Measurements from ENCODE around the gene SLC26A4. TPM values are rescaled to one million over a fixed set of nuclear protein-coding genes. Genes with fewer than 3 reads are reported as not detected.

SLC26A4 gene
- total RNA-seq, 1 experiment from 2014 or later = 0.09 TPM

- Mint-ChIP-seq H3K36me3 (ENCODE audit: insufficient read depth, unreplicated experiment) (no peaks in the 10 kb centered on the region), H3K9me3 (ENCODE audit: low read depth, unreplicated experiment) (no peaks in the 10 kb centered on the region), H3K4me1 (ENCODE audit: low read depth, unreplicated experiment) (no peaks in the 10 kb centered on the region), H3K4me3 (ENCODE audit: low read depth, unreplicated experiment) (no peak overlapping the region), H3K27ac (ENCODE audit: unreplicated experiment) (no peak overlapping the region), H3K27me3 (ENCODE audit: unreplicated experiment) (peaks cover 36% of the 10 kb centered on the region)
- no peak for TF ChIP-seq CTCF (IDR thresholded peaks at IDR 0.05; ENCODE audit: unreplicated experiment)
- no TSS peak for BruUV-seq (replicated peaks)
- CTCF ChIA-PET = no interaction called here
- intact Hi-C loops (cut with micrococcal nuclease; ENCODE audit: unreplicated experiment) = no loop called here
- no peak for DNase-seq
These were observed 31.9 kb downstream of the SLC26A4 start for GRCh38 chr7:107692501-107692900.

- no peak overlapping the region for H3K4me3 Mint-ChIP-seq (ENCODE audit: low read depth, unreplicated experiment)
- CTCF ChIA-PET = interaction anchor here (0.6 kb wide), 1 partner anchor 805 kb away, joined by 3 read pairs; no protein-coding TSS in a partner anchor
- no TSS peak for BruUV-seq (replicated peaks)
- H3K27ac Mint-ChIP-seq (ENCODE audit: unreplicated experiment) = no peak overlapping the region
- peaks cover 36% of the 10 kb centered on the region for H3K27me3 Mint-ChIP-seq (ENCODE audit: unreplicated experiment)
- H3K36me3 Mint-ChIP-seq (ENCODE audit: insufficient read depth, unreplicated experiment) = no peaks in the 10 kb centered on the region
- TF ChIP-seq CTCF (IDR thresholded peaks at IDR 0.05; ENCODE audit: unreplicated experiment) = no peak
- no peaks in the 10 kb centered on the region for H3K9me3 Mint-ChIP-seq (ENCODE audit: low read depth, unreplicated experiment)
- intact Hi-C loops (cut with micrococcal nuclease; ENCODE audit: unreplicated experiment) = no loop called here
- DNase-seq = no peak
- H3K4me1 Mint-ChIP-seq (ENCODE audit: low read depth, unreplicated experiment) = no peaks in the 10 kb centered on the region
These were observed 32.8 kb downstream of the SLC26A4 start for GRCh38 chr7:107693396-107693795.

- no peaks in the 10 kb centered on the region for H3K36me3 Mint-ChIP-seq (ENCODE audit: insufficient read depth, unreplicated experiment)
- H3K27me3 Mint-ChIP-seq (ENCODE audit: unreplicated experiment) = peaks cover 36% of the 10 kb centered on the region
- CTCF ChIA-PET = no interaction called here
- intact Hi-C loops (cut with micrococcal nuclease; ENCODE audit: unreplicated experiment) = no loop called here
- no peaks in the 10 kb centered on the region for H3K4me1 Mint-ChIP-seq (ENCODE audit: low read depth, unreplicated experiment)
- no peak overlapping the region for H3K27ac Mint-ChIP-seq (ENCODE audit: unreplicated experiment)
- no TSS peak for BruUV-seq (replicated peaks)
- no peak for DNase-seq
- H3K4me3 Mint-ChIP-seq (ENCODE audit: low read depth, unreplicated experiment) = no peak overlapping the region
- TF ChIP-seq CTCF (IDR thresholded peaks at IDR 0.05; ENCODE audit: unreplicated experiment) = no peak
- H3K9me3 Mint-ChIP-seq (ENCODE audit: low read depth, unreplicated experiment) = no peaks in the 10 kb centered on the region
These were observed 33.8 kb downstream of the SLC26A4 start for GRCh38 chr7:107694386-107694785.

- Mint-ChIP-seq H3K27ac (ENCODE audit: unreplicated experiment) (no peak overlapping the region), H3K4me1 (ENCODE audit: low read depth, unreplicated experiment) (no peaks in the 10 kb centered on the region), H3K27me3 (ENCODE audit: unreplicated experiment) (peaks cover 52% of the 10 kb centered on the region), H3K4me3 (ENCODE audit: low read depth, unreplicated experiment) (no peak overlapping the region), H3K36me3 (ENCODE audit: insufficient read depth, unreplicated experiment) (no peaks in the 10 kb centered on the region), H3K9me3 (ENCODE audit: low read depth, unreplicated experiment) (no peaks in the 10 kb centered on the region)
- DNase-seq = no peak
- CTCF ChIA-PET = no interaction called here
- BruUV-seq (replicated peaks) = no TSS peak
- intact Hi-C loops (cut with micrococcal nuclease; ENCODE audit: unreplicated experiment) = no loop called here
- TF ChIP-seq CTCF (IDR thresholded peaks at IDR 0.05; ENCODE audit: unreplicated experiment) = no peak
These were observed 35.8 kb downstream of the SLC26A4 start for GRCh38 chr7:107696330-107696946.

Data from Calu3 (cell line).